ENCODE measurements around the gene RNF181.
"Not testable (repeated sequence)": the region's sequence is repeated elsewhere in the genome, so short reads cannot be mapped to it uniquely, and the experiment has no call there.

GRCh38 chr2:85614757-85615156 lies 19.2 kb downstream of the RNF181 start:
- not testable (repeated sequence) for TF ChIP-seq ZC3H10 (CRISPR knock-in tag; IDR thresholded peaks at IDR 0.05); PATZ1 (CRISPR knock-in tag; IDR thresholded peaks at IDR 0.05; ENCODE audit: borderline replicate concordance); RARB (CRISPR knock-in tag; IDR thresholded peaks at IDR 0.05); ZNF70 (CRISPR knock-in tag; IDR thresholded peaks at IDR 0.05); CREB5 (CRISPR knock-in tag; IDR thresholded peaks at IDR 0.05; ENCODE audit: low read depth); ZFP30 (CRISPR knock-in tag; IDR thresholded peaks at IDR 0.05); TOX (CRISPR knock-in tag; IDR thresholded peaks at IDR 0.05; ENCODE audit: borderline replicate concordance); ZFP3 (CRISPR knock-in tag; IDR thresholded peaks at IDR 0.05); ARNTL (CRISPR knock-in tag; IDR thresholded peaks at IDR 0.05; ENCODE audit: borderline replicate concordance, low read depth); CSRNP3 (CRISPR knock-in tag; IDR thresholded peaks at IDR 0.05); ZNF8 (CRISPR knock-in tag; IDR thresholded peaks at IDR 0.05); GLIS3 (CRISPR knock-in tag; IDR thresholded peaks at IDR 0.05)

Data from SK-N-SH treated with all-trans-retinoic acid at 6 μM for 48 hours (cell line).